ENCODE results near the gene FSTL4.

Gene FSTL4

DNA sequence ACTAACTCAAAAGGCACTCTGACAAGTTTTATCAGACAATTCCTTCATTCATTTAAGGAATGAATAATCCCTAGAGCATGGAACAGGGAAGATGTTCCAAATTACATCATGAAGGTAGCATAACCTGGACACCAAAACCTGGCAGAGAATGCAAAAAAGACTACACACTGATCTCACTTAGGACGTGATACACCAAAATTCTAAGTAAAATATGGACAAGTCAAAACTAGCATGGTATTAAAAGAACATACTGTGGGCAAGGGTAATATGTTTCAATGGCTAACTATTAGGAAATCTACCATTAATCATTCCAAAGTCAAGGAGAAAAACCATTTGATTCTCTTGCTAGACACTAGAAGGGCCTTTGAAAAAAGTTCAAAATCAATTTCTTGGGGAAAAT, 384.0 kb downstream of the FSTL4 start:
- TF ChIP-seq CTCF (IDR thresholded peaks at IDR 0.05; ENCODE audit: poor library complexity, severe bottlenecking) = no peak
- DNase-seq (ENCODE audit: low spot score) (no peak), ATAC-seq (ENCODE audit: low read depth) (peak; percentile 67)
- Histone ChIP-seq H3K4me3 (ENCODE audit: severe bottlenecking) (no peak overlapping the region), H3K36me3 (ENCODE audit: low read depth) (no peaks in the 10 kb centered on the region), H3K9me3 (ENCODE audit: severe bottlenecking) (no peaks in the 10 kb centered on the region), H3K4me1 (ENCODE audit: insufficient read depth, poor library complexity, severe bottlenecking) (peaks cover 65% of the 10 kb centered on the region), H3K27ac (ENCODE audit: poor library complexity, severe bottlenecking) (peak overlapping the region; percentile 97), H3K27me3 (ENCODE audit: insufficient read depth, poor library complexity, severe bottlenecking) (no peaks in the 10 kb centered on the region)

GRCh38 chr5:133227897-133228296, 384.4 kb downstream of the FSTL4 start:
- DNase-seq (ENCODE audit: low spot score) = no peak
- Histone ChIP-seq H3K36me3 (ENCODE audit: low read depth) (no peaks in the 10 kb centered on the region), H3K4me1 (ENCODE audit: insufficient read depth, poor library complexity, severe bottlenecking) (peaks cover 65% of the 10 kb centered on the region), H3K4me3 (ENCODE audit: severe bottlenecking) (no peak overlapping the region), H3K9me3 (ENCODE audit: severe bottlenecking) (no peaks in the 10 kb centered on the region), H3K27me3 (ENCODE audit: insufficient read depth, poor library complexity, severe bottlenecking) (no peaks in the 10 kb centered on the region), H3K27ac (ENCODE audit: poor library complexity, severe bottlenecking) (peak overlapping the region; percentile 97)
- no peak for TF ChIP-seq CTCF (IDR thresholded peaks at IDR 0.05; ENCODE audit: poor library complexity, severe bottlenecking)
- peak; percentile 4; the same call in 2 of the 3 replicates for ATAC-seq (ENCODE audit: low read depth)

GRCh38 chr5:133227082-133227481, 385.3 kb downstream of the FSTL4 start:
- H3K9me3 ChIP-seq (ENCODE audit: severe bottlenecking) = no peaks in the 10 kb centered on the region
- peak overlapping the region; percentile 97 for H3K27ac ChIP-seq (ENCODE audit: poor library complexity, severe bottlenecking)
- no peaks in the 10 kb centered on the region for H3K27me3 ChIP-seq (ENCODE audit: insufficient read depth, poor library complexity, severe bottlenecking)
- H3K36me3 ChIP-seq (ENCODE audit: low read depth) = no peaks in the 10 kb centered on the region
- no peak for DNase-seq (ENCODE audit: low spot score)
- no peak for ATAC-seq (ENCODE audit: low read depth)
- H3K4me3 ChIP-seq (ENCODE audit: severe bottlenecking) = no peak overlapping the region
- TF ChIP-seq CTCF (IDR thresholded peaks at IDR 0.05; ENCODE audit: poor library complexity, severe bottlenecking) = no peak
- H3K4me1 ChIP-seq (ENCODE audit: insufficient read depth, poor library complexity, severe bottlenecking) = peaks cover 64% of the 10 kb centered on the region

GRCh38 chr5:133226186-133226585, 386.2 kb downstream of the FSTL4 start:
- Histone ChIP-seq H3K4me1 (ENCODE audit: insufficient read depth, poor library complexity, severe bottlenecking) (peaks cover 57% of the 10 kb centered on the region), H3K27ac (ENCODE audit: poor library complexity, severe bottlenecking) (peak overlapping the region; percentile 97), H3K4me3 (ENCODE audit: severe bottlenecking) (no peak overlapping the region), H3K27me3 (ENCODE audit: insufficient read depth, poor library complexity, severe bottlenecking) (no peaks in the 10 kb centered on the region), H3K9me3 (ENCODE audit: severe bottlenecking) (no peaks in the 10 kb centered on the region), H3K36me3 (ENCODE audit: low read depth) (no peaks in the 10 kb centered on the region)
- ATAC-seq (ENCODE audit: low read depth) (no peak), DNase-seq (ENCODE audit: low spot score) (no peak)
- TF ChIP-seq CTCF (IDR thresholded peaks at IDR 0.05; ENCODE audit: poor library complexity, severe bottlenecking) = no peak

DNA sequence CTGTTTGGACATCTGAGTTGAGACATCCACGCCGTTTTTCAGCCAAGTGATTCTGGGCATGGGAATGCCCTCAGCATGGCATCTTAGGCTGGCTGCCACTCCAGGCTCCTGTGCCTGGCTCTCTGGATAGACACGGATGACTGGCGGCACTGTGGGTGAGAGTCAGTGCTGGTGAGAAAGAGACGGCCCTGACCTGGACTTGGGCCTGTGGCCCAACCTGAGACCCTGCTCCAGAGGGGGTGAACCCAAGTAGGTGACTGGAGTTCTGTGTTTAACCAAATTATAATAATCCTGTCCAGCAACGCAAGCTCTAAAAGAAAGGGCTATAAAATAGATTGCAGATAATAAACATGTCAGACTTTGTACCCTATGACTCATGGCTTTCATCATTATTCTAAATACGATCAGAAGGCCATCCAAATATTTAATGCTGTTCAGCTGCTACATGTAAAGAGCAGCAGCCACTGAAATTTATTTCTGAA, 386.6 kb downstream of the FSTL4 start:
- H3K4me1 ChIP-seq (ENCODE audit: insufficient read depth, poor library complexity, severe bottlenecking) = peaks cover 52% of the 10 kb centered on the region
- H3K9me3 ChIP-seq (ENCODE audit: severe bottlenecking) = no peaks in the 10 kb centered on the region
- H3K4me3 ChIP-seq (ENCODE audit: severe bottlenecking) = no peak overlapping the region
- peak overlapping the region; percentile 97 for H3K27ac ChIP-seq (ENCODE audit: poor library complexity, severe bottlenecking)
- ATAC-seq (ENCODE audit: low read depth) = peak; percentile 15; the same call in 2 of the 3 replicates
- no peak for TF ChIP-seq CTCF (IDR thresholded peaks at IDR 0.05; ENCODE audit: poor library complexity, severe bottlenecking)
- H3K36me3 ChIP-seq (ENCODE audit: low read depth) = no peaks in the 10 kb centered on the region
- no peaks in the 10 kb centered on the region for H3K27me3 ChIP-seq (ENCODE audit: insufficient read depth, poor library complexity, severe bottlenecking)
- DNase-seq (ENCODE audit: low spot score) = peak; percentile 45

All from RWPE2 (cell line).